OCI-LY1 (cell line): ENCODE measurements around the gene NEK1.

Experiments
- H2AFZ ChIP-seq: fragments of 200-600 bp; sonication (generic), shearing (Covaris generic); 2 replicates; pipeline ENCODE4 v1.6.0; 2014; ENCODE audit warnings: antibody characterized with exemption, mild to moderate bottlenecking, low read length
- H3F3A ChIP-seq: fragments of 200-600 bp; sonication (generic), shearing (Covaris generic); 2 replicates; pipeline ENCODE4 v1.6.0; 2014; ENCODE audit warnings: mild to moderate bottlenecking, antibody characterized with exemption, low read length, moderate library complexity; ENCODE audit not compliant: insufficient read depth
- H3K27ac ChIP-seq: fragments of 200-600 bp; sonication (generic); 2 replicates; pipeline ENCODE4 v1.5.1; 2014; ENCODE audit warnings: low read length, mixed run types, mild to moderate bottlenecking, low read depth; ENCODE audit not compliant: poor library complexity, severe bottlenecking
- H3K27me3 ChIP-seq: fragments of 200-600 bp; sonication (generic); 2 replicates; pipeline ENCODE4 v1.6.0; 2014; ENCODE audit warnings: antibody characterized with exemption, mild to moderate bottlenecking, low read length, moderate library complexity; ENCODE audit not compliant: insufficient read depth
- H3K36me3 ChIP-seq: fragments of 200-600 bp; sonication (generic); 2 replicates; pipeline ENCODE4 v1.6.1; 2014; ENCODE audit warnings: mild to moderate bottlenecking, antibody characterized with exemption, low read length, moderate library complexity, mixed read lengths; ENCODE audit not compliant: insufficient read depth
- H3K4me1 ChIP-seq: fragments of 200-600 bp; sonication (generic); 2 replicates; pipeline ENCODE4 v1.5.1; 2014; ENCODE audit warnings: mild to moderate bottlenecking, low read length, moderate library complexity; ENCODE audit not compliant: insufficient read depth, severe bottlenecking
- H3K4me2 ChIP-seq: fragments of 200-600 bp; sonication (generic), shearing (Covaris generic); 2 replicates; pipeline ENCODE4 v1.6.1; 2014; ENCODE audit warnings: low read length
- H3K4me3 ChIP-seq: fragments of 200-600 bp; sonication (generic); 2 replicates; pipeline ENCODE4 v1.5.1; 2014; ENCODE audit warnings: low read length, low read depth, mild to moderate bottlenecking, mixed read lengths; ENCODE audit not compliant: poor library complexity, severe bottlenecking
- H3K79me2 ChIP-seq: fragments of 200-600 bp; shearing (Covaris generic); 2 replicates; pipeline ENCODE4 v1.6.1; 2016; ENCODE audit warnings: mixed run types, low read length, mixed read lengths; ENCODE audit not compliant: insufficient read depth
- H3K9ac ChIP-seq: fragments of 200-600 bp; sonication (generic), shearing (Covaris generic); 2 replicates; pipeline ENCODE4 v1.6.1; 2014; ENCODE audit warnings: mild to moderate bottlenecking, low read length, mixed read lengths
- H3K9me2 ChIP-seq: fragments of 200-600 bp; sonication (generic), shearing (Covaris generic); 2 replicates; pipeline ENCODE4 v1.6.1; 2014; ENCODE audit warnings: low read depth, mild to moderate bottlenecking, low read length, mixed read lengths
- H3K9me3 ChIP-seq: fragments of 200-600 bp; shearing (Covaris generic); 2 replicates; pipeline ENCODE4 v1.6.1; 2014; ENCODE audit warnings: low read length, mixed read lengths
- H4K20me1 ChIP-seq: fragments of 200-600 bp; sonication (generic), shearing (Covaris generic); 2 replicates; pipeline ENCODE4 v1.6.0; 2016; ENCODE audit warnings: mild to moderate bottlenecking, low read length; ENCODE audit not compliant: insufficient read depth
- CTCF ChIP-seq: fragments of 200-600 bp; sonication (generic), shearing (Covaris generic); IDR thresholded peaks from 2 replicates; pipeline ENCODE4 v1.5.1; 2017; ENCODE audit warnings: mild to moderate bottlenecking, antibody characterized with exemption, low read length, moderate library complexity, mixed read lengths
- EZH2 ChIP-seq: fragments of 200-600 bp; sonication (generic), shearing (Covaris generic); IDR thresholded peaks from 2 replicates; pipeline ENCODE4 v1.8.0; 2017; ENCODE audit warnings: borderline replicate concordance, mixed run types, mild to moderate bottlenecking, antibody characterized with exemption, low read length, moderate library complexity, mixed read lengths

The NEK1 gene

GRCh38 chr4:169385376-169385775 is 227.0 kb downstream of the NEK1 start:
- Histone ChIP-seq H3K79me2 (no peaks in the 10 kb centered on the region), H3K4me2 (no peak overlapping the region), H4K20me1 (no peaks in the 10 kb centered on the region), H2AFZ (no peak overlapping the region), H3K27ac (no peak overlapping the region), H3K27me3 (no peaks in the 10 kb centered on the region), H3K9me2 (no peaks in the 10 kb centered on the region), H3K9me3 (no peaks in the 10 kb centered on the region), H3K4me1 (no peaks in the 10 kb centered on the region), H3K9ac (no peak overlapping the region), H3K4me3 (no peak overlapping the region), H3K36me3 (no peaks in the 10 kb centered on the region), H3F3A (no peaks in the 10 kb centered on the region)
- TF ChIP-seq CTCF (no peak), EZH2 (no peak)

GRCh38 chr4:169384779-169385178 is 227.6 kb downstream of the NEK1 start:
- Histone ChIP-seq H3K4me1 (no peaks in the 10 kb centered on the region), H3K79me2 (no peaks in the 10 kb centered on the region), H3K4me2 (no peak overlapping the region), H3F3A (no peaks in the 10 kb centered on the region), H3K36me3 (no peaks in the 10 kb centered on the region), H3K9me3 (no peaks in the 10 kb centered on the region), H3K9ac (no peak overlapping the region), H3K9me2 (no peaks in the 10 kb centered on the region), H3K27ac (no peak overlapping the region), H2AFZ (no peak overlapping the region), H4K20me1 (no peaks in the 10 kb centered on the region), H3K27me3 (no peaks in the 10 kb centered on the region), H3K4me3 (no peak overlapping the region)
- no peak for TF ChIP-seq CTCF
- no peak for TF ChIP-seq EZH2

- H3F3A ChIP-seq, result no peaks in the 10 kb centered on the region
- TF ChIP-seq CTCF (no peak), EZH2 (no peak)
- H3K4me2 ChIP-seq, result no peak overlapping the region
- no peaks in the 10 kb centered on the region for H3K79me2 ChIP-seq
- H3K9me3 ChIP-seq, result no peaks in the 10 kb centered on the region
- H3K9ac ChIP-seq, result no peak overlapping the region
- no peaks in the 10 kb centered on the region for H3K36me3 ChIP-seq
- H4K20me1 ChIP-seq, result no peaks in the 10 kb centered on the region
- H3K27ac ChIP-seq, result no peak overlapping the region
- H3K4me3 ChIP-seq, result no peak overlapping the region
- H2AFZ ChIP-seq, result no peak overlapping the region
- no peaks in the 10 kb centered on the region for H3K27me3 ChIP-seq
- no peaks in the 10 kb centered on the region for H3K9me2 ChIP-seq
- H3K4me1 ChIP-seq, result no peaks in the 10 kb centered on the region
Measured at GRCh38 chr4:169383724-169384123, 228.7 kb downstream of the NEK1 start.
